Upper lobe of right lung (tissue), 1 donor: Measurements from ENCODE around the gene C1orf167. TPM values are rescaled to one million over a fixed set of nuclear protein-coding genes. Genes with fewer than 3 reads are reported as not detected.

Experiments
- ATAC-seq: fragments of 200-7000 bp; cut with Tn5 transposase; one replicate; pipeline ENCODE4 v1.9.1; 2020; ENCODE audit warnings: mild to moderate bottlenecking, moderate library complexity
- DNase-seq: peaks from one replicate; pipeline ENCODE4 v3.0.0-alpha.2; 2020
- H3K27ac ChIP-seq: fragments of 200-600 bp; one replicate; pipeline ENCODE4 v1.8.0; 2022
- H3K27me3 ChIP-seq: fragments of 200-600 bp; one replicate; pipeline ENCODE4 v1.8.0; 2022; ENCODE audit warnings: mild to moderate bottlenecking
- H3K36me3 ChIP-seq: fragments of 200-600 bp; one replicate; pipeline ENCODE4 v1.8.0; 2022
- H3K4me1 ChIP-seq: fragments of 200-600 bp; one replicate; pipeline ENCODE4 v1.8.0; 2022
- H3K4me3 ChIP-seq: fragments of 200-600 bp; one replicate; pipeline ENCODE4 v1.8.0; 2022; ENCODE audit warnings: mild to moderate bottlenecking
- H3K9me3 ChIP-seq: fragments of 200-600 bp; one replicate; pipeline ENCODE4 v1.8.0; 2022
- CTCF ChIP-seq: fragments of 200-600 bp; IDR thresholded peaks from one replicate; pipeline ENCODE4 v1.8.0; 2022; ENCODE audit warnings: antibody characterized with exemption
- intact Hi-C: fragments of 100-400 bp; cut with DNase I; formaldehyde crosslinking; loops from one replicate; pipeline ENCODE4 v1.11.0; 2022
- long read RNA-seq: library from polyadenylated mRNA; unstranded; transcript quantifications from one replicate; pipeline ENCODE4 v2.0.0, GENCODE V29; 2021
- total RNA-seq: library from RNA; stranded (reverse); fragmentation: NEBNext Ultra II Directional; extraction: Animal tissue kit (Norgen Biotek cat#: 25700); gene quantifications from one replicate; pipeline ENCODE4 v1.2.1, GENCODE V29; 2021
- donor health status: DM: no; HTN: yes; CAD: no; lungs with severe emphysema.

The C1orf167 gene
- 4.7 TPM for total RNA-seq
- long read RNA-seq, partial matches to known transcripts: 2 of 11 reads
- long read RNA-seq, other reads (novel, unspliced or antisense): 9 of 11 reads

DNA sequence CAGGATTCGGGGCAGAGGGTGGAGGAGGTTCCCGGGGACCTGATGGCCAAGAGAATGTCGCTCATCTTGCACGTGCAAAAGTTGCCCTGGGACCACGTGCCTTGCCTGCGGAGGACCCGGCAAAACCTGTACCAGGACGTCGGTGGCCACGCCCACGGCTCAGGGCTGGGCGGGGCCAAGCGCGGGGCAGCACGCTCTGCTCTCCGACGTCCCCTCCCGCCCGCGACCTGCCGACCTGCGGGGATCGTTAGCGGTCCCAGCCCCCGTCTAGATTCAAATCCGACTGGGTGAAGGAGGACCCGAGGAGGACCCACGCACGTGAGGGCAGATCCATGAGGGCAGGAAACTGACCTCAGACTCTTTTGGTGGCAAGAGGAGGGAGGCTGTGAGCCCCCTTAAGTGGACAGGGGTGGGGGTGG, at the start of gene C1orf167:
TSS of gene C1orf167 (plus strand) at position 206 of the 419 bp plus-strand sequence. CDS start 2,208 bp downstream, outside the sequence.
- DNase-seq: no peak
- ATAC-seq: peak; percentile 68
- no peaks in the 10 kb centered on the region for H3K9me3 ChIP-seq
- no peak within 1 kb of the TSS for H3K4me3 ChIP-seq
- intact Hi-C loops: no loop called here
- no peak within 1 kb of the TSS for H3K27ac ChIP-seq
- no peaks in the 10 kb centered on the region for H3K4me1 ChIP-seq
- H3K27me3 ChIP-seq: peaks cover 13% of the 10 kb centered on the region
- H3K36me3 ChIP-seq: no peaks in the 10 kb centered on the region
- TF ChIP-seq CTCF: no peak

DNA sequence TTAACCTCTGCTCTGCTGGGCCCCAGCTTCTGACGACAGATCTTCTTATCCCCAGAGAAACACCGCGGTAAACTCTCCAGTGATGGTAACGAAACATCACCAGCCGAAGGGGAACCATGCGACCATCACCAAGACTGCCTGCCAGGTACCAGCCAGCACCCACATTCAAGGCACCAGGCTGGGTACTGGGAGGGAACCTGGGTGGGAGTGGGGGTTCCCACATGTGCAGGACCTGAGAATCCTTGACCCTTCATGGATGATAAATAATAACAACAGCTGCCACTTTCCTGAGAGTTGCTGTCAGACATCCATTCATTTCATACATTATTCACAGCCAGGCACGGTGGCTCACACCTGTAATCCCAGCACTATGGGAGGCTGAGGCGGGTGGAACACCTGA, 49.7 kb upstream of the C1orf167 start:
- H3K27me3 ChIP-seq: no peaks in the 10 kb centered on the region
- intact Hi-C loops: no loop called here
- H3K36me3 ChIP-seq: no peaks in the 10 kb centered on the region
- H3K9me3 ChIP-seq: no peaks in the 10 kb centered on the region
- ATAC-seq (no peak), DNase-seq (no peak)
- no peak overlapping the region for H3K4me3 ChIP-seq
- H3K4me1 ChIP-seq: no peaks in the 10 kb centered on the region
- no peak for TF ChIP-seq CTCF
- no peak overlapping the region for H3K27ac ChIP-seq

DNA sequence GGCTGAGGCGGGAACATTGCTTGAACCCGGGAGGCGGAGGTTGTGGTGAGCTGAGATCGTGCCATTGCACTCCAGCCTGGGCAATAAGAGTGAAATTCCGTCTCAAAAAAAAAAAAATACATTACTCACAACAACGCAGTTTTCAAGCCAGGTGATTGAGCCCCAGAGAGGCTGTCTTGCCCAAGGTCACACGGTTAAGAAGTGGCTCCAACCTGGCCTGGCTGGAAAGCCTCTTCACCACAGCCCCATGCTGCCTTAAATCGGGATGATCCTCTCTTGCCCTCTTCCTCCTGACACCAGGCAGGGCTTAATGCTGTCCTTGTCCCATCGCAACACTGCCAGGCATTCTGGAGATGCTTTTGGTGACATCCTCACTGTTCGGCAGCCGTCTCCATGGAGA, 48.9 kb upstream of the C1orf167 start:
- H3K27me3 ChIP-seq: no peaks in the 10 kb centered on the region
- DNase-seq (no peak), ATAC-seq (peak; percentile 8)
- no peaks in the 10 kb centered on the region for H3K9me3 ChIP-seq
- no peak for TF ChIP-seq CTCF
- intact Hi-C loops: no loop called here
- no peaks in the 10 kb centered on the region for H3K36me3 ChIP-seq
- no peaks in the 10 kb centered on the region for H3K4me1 ChIP-seq
- H3K4me3 ChIP-seq: no peak overlapping the region
- no peak overlapping the region for H3K27ac ChIP-seq

GRCh38 chr1:11714831-11715575, 47.0 kb upstream of the C1orf167 start:
- Histone ChIP-seq H3K4me3 (no peak overlapping the region), H3K27me3 (no peaks in the 10 kb centered on the region), H3K9me3 (no peaks in the 10 kb centered on the region), H3K27ac (no peak overlapping the region), H3K36me3 (no peaks in the 10 kb centered on the region), H3K4me1 (no peaks in the 10 kb centered on the region)
- ATAC-seq (no peak), DNase-seq (no peak)
- no peak for TF ChIP-seq CTCF
- intact Hi-C loops: no loop called here

GRCh38 chr1:11719313-11720032, 42.5 kb upstream of the C1orf167 start:
- DNase-seq: peak; percentile 89
- H3K4me3 ChIP-seq: peak overlapping the region; percentile 38
- H3K36me3 ChIP-seq: no peaks in the 10 kb centered on the region
- ATAC-seq: peak; percentile 94
- no peaks in the 10 kb centered on the region for H3K4me1 ChIP-seq
- intact Hi-C loops: loop anchor here (5.0 kb wide), 1 partner anchor 67 kb away; the partner anchor contains the start of genes FBXO2 and FBXO44
- H3K27me3 ChIP-seq: no peaks in the 10 kb centered on the region
- H3K9me3 ChIP-seq: no peaks in the 10 kb centered on the region
- H3K27ac ChIP-seq: peak overlapping the region; percentile 70
- peak; percentile 97 for TF ChIP-seq CTCF
